HG03060 (cell line): ENCODE data around the gene MIOS.
"Not testable (repeated sequence)": the region's sequence is repeated elsewhere in the genome, so short reads cannot be mapped to it uniquely, and the experiment has no call there.

Experiments used
- ATAC-seq: cut with Tn5 transposase; IDR thresholded peaks from one replicate; pipeline ENCODE4 v1.9.1; 2021; ENCODE audit warnings: low read depth, moderate number of reproducible peaks; ENCODE audit not compliant: unreplicated experiment

MIOS gene

DNA sequence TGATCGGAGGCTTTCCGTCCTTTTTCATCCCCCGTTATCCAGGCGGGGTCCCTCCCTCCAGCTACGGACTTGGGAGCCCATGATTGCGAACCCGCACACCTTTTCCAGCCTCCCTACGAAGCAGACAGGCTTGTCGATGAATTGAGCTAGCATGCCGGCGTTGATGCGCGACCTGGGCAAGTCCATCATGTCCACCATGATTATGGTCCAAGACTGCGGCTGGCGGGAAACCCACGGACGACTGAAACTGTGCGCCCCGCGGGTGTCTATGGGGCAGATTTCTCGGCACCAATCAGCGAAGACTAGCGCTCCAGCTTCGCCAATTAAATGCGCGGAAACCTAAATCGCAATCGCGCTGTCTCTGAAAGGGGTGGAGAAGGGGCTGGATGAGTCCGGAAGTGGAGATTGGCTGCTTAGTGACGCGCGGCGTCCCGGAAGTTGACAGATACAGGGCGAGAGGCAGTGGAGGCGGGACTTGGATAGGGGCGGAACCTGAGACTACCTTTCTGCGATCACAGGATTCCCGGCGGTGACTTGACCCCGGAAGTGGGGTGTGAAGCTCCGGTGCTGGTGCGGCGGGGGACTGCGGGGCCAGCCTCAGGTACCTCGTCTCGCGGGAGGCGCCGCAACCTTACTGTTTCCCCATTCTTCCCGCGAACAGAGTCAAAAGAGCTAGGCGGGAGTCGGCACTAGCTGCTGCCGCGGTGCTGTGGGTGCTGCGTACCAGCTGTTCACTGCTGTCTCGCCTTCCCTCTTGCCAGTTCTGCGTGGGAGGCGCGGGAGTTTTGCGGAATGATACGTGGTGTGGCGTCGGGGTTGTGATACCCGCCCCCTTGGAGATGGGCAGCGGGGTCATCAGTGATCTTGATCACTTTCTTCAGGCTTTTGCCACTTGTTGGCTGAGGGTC, 73.8 kb downstream of the MIOS start, which contains the start of gene UMAD1:
UMAD1 (plus strand) TSS at position 532 of the 908 bp plus-strand sequence. CDS start 32,620 bp downstream, outside the sequence.
- peak; percentile 99 for ATAC-seq

- peak; percentile 4 for ATAC-seq
These were observed 74.5 kb downstream of the MIOS start for GRCh38 chr7:7641129-7641663.

- ATAC-seq: no peak
These were observed 75.4 kb downstream of the MIOS start for GRCh38 chr7:7642081-7642480.

GRCh38 chr7:7647495-7648036, 80.9 kb downstream of the MIOS start:
- ATAC-seq: no peak

- ATAC-seq: no peak
These were observed 84.1 kb downstream of the MIOS start for GRCh38 chr7:7650682-7651206.

DNA sequence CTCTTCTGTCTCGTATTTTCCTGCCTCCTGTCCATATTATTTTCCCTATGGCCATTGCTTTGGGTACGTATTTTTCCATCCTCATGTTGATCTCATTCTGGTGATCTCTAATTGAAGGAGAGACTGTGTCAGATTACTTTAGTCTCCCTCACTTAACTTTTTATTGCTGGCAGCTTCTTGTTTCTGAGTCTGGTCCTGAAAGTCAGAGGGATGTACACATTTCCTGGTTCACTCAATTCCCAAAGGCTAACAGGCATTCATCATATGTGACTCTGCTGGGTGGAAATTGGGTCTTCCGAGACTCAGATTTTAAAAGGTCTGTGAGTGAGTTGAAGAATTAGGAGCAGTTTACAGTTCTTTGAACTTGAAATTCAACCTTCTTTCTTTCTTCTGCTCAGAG, 84.8 kb downstream of the MIOS start:
- ATAC-seq: no peak

- ATAC-seq: no peak
These were observed 86.3 kb downstream of the MIOS start for GRCh38 chr7:7652798-7653540.

DNA sequence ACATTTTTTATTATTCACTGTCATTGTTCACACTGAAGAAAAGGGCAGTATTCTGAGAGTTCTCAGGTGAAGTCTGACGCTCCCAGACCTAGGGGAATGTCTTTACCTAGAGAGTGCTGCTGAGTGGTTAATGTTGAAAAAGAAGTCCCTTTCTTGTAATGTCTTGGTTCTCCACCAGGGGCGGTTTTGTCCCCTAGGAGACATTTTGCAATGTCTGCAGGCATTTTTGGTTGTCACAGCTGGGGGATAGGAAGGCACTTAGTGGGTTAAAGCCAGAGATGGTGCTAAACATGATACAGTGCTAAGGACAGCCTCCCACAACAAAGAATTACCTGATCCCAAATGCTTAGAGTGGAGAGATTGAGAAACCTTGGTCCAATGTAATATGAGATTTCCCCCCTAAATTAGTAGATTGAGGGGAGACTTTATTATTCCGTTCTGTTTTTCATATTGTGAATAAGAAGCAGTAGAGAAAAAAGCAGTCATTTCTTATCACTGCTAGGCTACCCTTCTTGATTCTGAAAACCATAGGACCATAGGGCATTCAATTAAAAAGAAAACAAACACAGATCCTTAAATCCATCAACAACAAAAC, 87.0 kb downstream of the MIOS start:
- no peak for ATAC-seq

- ATAC-seq: no peak
These were observed 88.5 kb downstream of the MIOS start for GRCh38 chr7:7654964-7655715.

- not testable (repeated sequence) for ATAC-seq
These were observed 89.8 kb downstream of the MIOS start for GRCh38 chr7:7656459-7656858.
